ENCODE data around the gene CCDC92. TPM values are rescaled to one million over a fixed set of nuclear protein-coding genes. Genes with fewer than 3 reads are reported as not detected.
A peak's percentile ranks its signal among the peaks of the same experiment; 100 is the strongest.

CCDC92 gene
- total RNA-seq, 1 donor from 2014 or later: 4.5 TPM

GRCh38 chr12:123934829-123935228 lies 37.8 kb downstream of the CCDC92 start:
- DNase-seq (ENCODE audit: low read depth): peak; percentile 22

GRCh38 chr12:123934016-123934620 lies 38.5 kb downstream of the CCDC92 start:
- Histone ChIP-seq H3K4me3 (ENCODE audit: low read depth, low read length) (no peak overlapping the region), H3K27me3 (ENCODE audit: control insufficient read depth, insufficient read depth, low read length) (peaks cover 2% of the 10 kb centered on the region), H3K36me3 (ENCODE audit: control insufficient read depth, insufficient read depth, low read length) (peaks cover 1% of the 10 kb centered on the region)
- DNase-seq (ENCODE audit: low read depth) (no peak), FAIRE-seq (no peak)
- no peak for TF ChIP-seq CTCF (IDR thresholded peaks at IDR 0.05; ENCODE audit: insufficient read depth, low read length, severe bottlenecking)

More at GRCh38 chr12:123934829-123935228, 37.8 kb downstream of the CCDC92 start:
- Histone ChIP-seq H3K4me3 (ENCODE audit: low read depth, low read length) (no peak overlapping the region), H3K27me3 (ENCODE audit: control insufficient read depth, insufficient read depth, low read length) (peaks cover 2% of the 10 kb centered on the region), H3K36me3 (ENCODE audit: control insufficient read depth, insufficient read depth, low read length) (peaks cover 1% of the 10 kb centered on the region)
- no peak for FAIRE-seq
- TF ChIP-seq CTCF (IDR thresholded peaks at IDR 0.05; ENCODE audit: insufficient read depth, low read length, severe bottlenecking): no peak

- no peak for DNase-seq (ENCODE audit: low read depth)
- FAIRE-seq: no peak
- Histone ChIP-seq H3K36me3 (ENCODE audit: control insufficient read depth, insufficient read depth, low read length) (peaks cover 1% of the 10 kb centered on the region), H3K27me3 (ENCODE audit: control insufficient read depth, insufficient read depth, low read length) (peaks cover 2% of the 10 kb centered on the region), H3K4me3 (ENCODE audit: low read depth, low read length) (no peak overlapping the region)
- no peak for TF ChIP-seq CTCF (IDR thresholded peaks at IDR 0.05; ENCODE audit: insufficient read depth, low read length, severe bottlenecking)
Measured at GRCh38 chr12:123933214-123933613, 39.4 kb downstream of the CCDC92 start.

- Histone ChIP-seq H3K4me3 (ENCODE audit: low read depth, low read length) (no peak overlapping the region), H3K27me3 (ENCODE audit: control insufficient read depth, insufficient read depth, low read length) (peaks cover 2% of the 10 kb centered on the region), H3K36me3 (ENCODE audit: control insufficient read depth, insufficient read depth, low read length) (no peaks in the 10 kb centered on the region)
- FAIRE-seq (peak; percentile 70), DNase-seq (ENCODE audit: low read depth) (peak; percentile 53)
- no peak for TF ChIP-seq CTCF (IDR thresholded peaks at IDR 0.05; ENCODE audit: insufficient read depth, low read length, severe bottlenecking)
Measured at GRCh38 chr12:123931686-123932321, 40.8 kb downstream of the CCDC92 start.

GRCh38 chr12:123929946-123930583 lies 42.6 kb downstream of the CCDC92 start:
- no peak for FAIRE-seq
- H3K27me3 ChIP-seq (ENCODE audit: control insufficient read depth, insufficient read depth, low read length): peaks cover 2% of the 10 kb centered on the region
- no peak for TF ChIP-seq CTCF (IDR thresholded peaks at IDR 0.05; ENCODE audit: insufficient read depth, low read length, severe bottlenecking)

More at GRCh38 chr12:123929946-123930583, 42.6 kb downstream of the CCDC92 start:
- H3K36me3 ChIP-seq (ENCODE audit: control insufficient read depth, insufficient read depth, low read length): no peaks in the 10 kb centered on the region
- no peak overlapping the region for H3K4me3 ChIP-seq (ENCODE audit: low read depth, low read length)
- no peak for DNase-seq (ENCODE audit: low read depth)

All from bronchial epithelial cell (primary cell).